HepG2 (cell line): ENCODE results near the gene TICAM2. TPM values are rescaled to one million over a fixed set of nuclear protein-coding genes. Genes with fewer than 3 reads are reported as not detected.

Experiments used
- ATAC-seq: fragments of 200-7000 bp; cut with Tn5 transposase; 3 replicates; pipeline ENCODE4 v1.9.1; 2020; ENCODE audit warnings: mild to moderate bottlenecking, moderate library complexity
- BruUV-seq: library from RNA; stranded (reverse); fragments of 400-500 nt; replicated peaks from 2 replicates; lab custom pipeline; 2021; lab: Mats Ljungman, UMichigan
- CTCF ChIA-PET: fragments of 300-600 bp; formaldehyde crosslinking; extraction: SDS; loops from one replicate; lab custom pipeline; 2021; ENCODE audit warnings: low total read pairs, inconsistent platforms, low intra/inter-chr PET ratio; lab: Yijun Ruan, JAX
- POLR2A ChIA-PET: fragments of 350-600 bp; sonication (Branson Sonifier 250); formaldehyde crosslinking; loops from one replicate; lab custom pipeline; 2020; ENCODE audit warnings: antibody characterized with exemption, inconsistent platforms; lab: Yijun Ruan, JAX
- DNase-seq: peaks from one replicate; pipeline ENCODE4 v3.0.0-alpha.2; 2015; ENCODE audit warnings: low spot score
- FAIRE-seq: peaks from 3 replicates; lab custom pipeline; 2011; peaks lifted over from hg19 to GRCh38; lab: Jason Lieb, UNC
- H2AFZ ChIP-seq: one replicate; pipeline ENCODE4 v1.6.1; 2011; ENCODE audit warnings: low read length, inconsistent platforms
- H3K27ac ChIP-seq: fragments of 300-600 bp; 3 replicates; pipeline ENCODE4 v1.8.0; 2011; ENCODE audit warnings: mixed run types, mild to moderate bottlenecking, mixed read lengths, low read length, inconsistent platforms; ENCODE audit not compliant: insufficient read depth; ENCODE audit errors: extremely low read length
- H3K27me3 ChIP-seq, 2 experiments: fragments of 200-600 bp in 1 of 2; 2 replicates in 1 of 2; 3 replicates in 1 of 2; pipeline versions ENCODE4 v1.6.0 to v1.8.0; 2011; ENCODE audit warnings: low read length in 2 of 2, mild to moderate bottlenecking in 2 of 2, moderate library complexity in 2 of 2, inconsistent platforms in 1 of 2; ENCODE audit not compliant: insufficient read depth in 2 of 2, control insufficient read depth in 1 of 2
- H3K36me3 ChIP-seq, 2 experiments: fragments of 200-600 bp in 1 of 2; replicated peaks in 1 of 2; 2 replicates in 1 of 2; 3 replicates in 1 of 2; pipeline versions ENCODE4 v1.5.1 to v1.8.0; 2011; ENCODE audit warnings: low read length in 2 of 2, inconsistent platforms in 1 of 2; ENCODE audit not compliant: insufficient read depth in 2 of 2, control insufficient read depth in 1 of 2
- H3K4me1 ChIP-seq: 2 replicates; pipeline ENCODE4 v1.5.1; 2012; ENCODE audit warnings: low read length, inconsistent platforms; ENCODE audit not compliant: insufficient read depth
- H3K4me2 ChIP-seq: 2 replicates; pipeline ENCODE4 v1.6.0; 2011; ENCODE audit warnings: low read depth, low read length, inconsistent platforms
- H3K4me3 ChIP-seq, 3 experiments: fragments of 200-600 bp in 1 of 3; sonication (generic), shearing (Covaris generic) in 1 of 3; replicated peaks in 1 of 3; 2 replicates each; pipeline ENCODE4 v1.5.1; 2011 to 2016; ENCODE audit warnings: low read length in 3 of 3, inconsistent platforms in 2 of 3, low read depth in 2 of 3, mild to moderate bottlenecking in 2 of 3, control low read depth in 1 of 3, mixed read lengths in 1 of 3; ENCODE audit not compliant: insufficient read depth in 1 of 3
- H3K79me2 ChIP-seq: one replicate; pipeline ENCODE4 v1.6.1; 2011; ENCODE audit warnings: low read length, inconsistent platforms; ENCODE audit not compliant: insufficient read depth
- H3K9ac ChIP-seq: 2 replicates; pipeline ENCODE4 v1.6.0; 2011; ENCODE audit warnings: mild to moderate bottlenecking, low read depth, low read length, inconsistent platforms; ENCODE audit not compliant: insufficient read depth
- H3K9me3 ChIP-seq: 2 replicates; pipeline ENCODE4 v1.5.1; 2012; ENCODE audit warnings: mild to moderate bottlenecking, low read length
- H4K20me1 ChIP-seq: 2 replicates; pipeline ENCODE4 v1.6.0; 2011; ENCODE audit warnings: inconsistent platforms, mild to moderate bottlenecking, low read length, moderate library complexity; ENCODE audit not compliant: insufficient read depth
- ETS1 ChIP-seq: sonication (generic); formaldehyde crosslinking; IDR thresholded peaks from 2 replicates; pipeline ENCODE4 v1.4.0; 2020; ENCODE audit warnings: missing genetic modification reagents
- FIP1L1 ChIP-seq: fragments of 200-400 bp; formaldehyde crosslinking; IDR thresholded peaks from 2 replicates; pipeline ENCODE4 v1.6.1; 2018; ENCODE audit warnings: low read depth, mild to moderate bottlenecking, low read length, moderate library complexity, borderline replicate concordance; ENCODE audit not compliant: insufficient read depth
- FOXA3 ChIP-seq: IDR thresholded peaks from 2 replicates; pipeline ENCODE4 v1.6.1; 2016; ENCODE audit warnings: missing genetic modification reagents, missing compliant biosample characterization
- MED13 ChIP-seq: sonication (generic); formaldehyde crosslinking; IDR thresholded peaks from 2 replicates; pipeline ENCODE4 v1.5.0; 2020; ENCODE audit warnings: missing genetic modification reagents
- MEIS2 ChIP-seq: sonication (generic); formaldehyde crosslinking; IDR thresholded peaks from 2 replicates; pipeline ENCODE4 v1.9.0; 2021; ENCODE audit warnings: mild to moderate bottlenecking, missing genetic modification reagents
- NFE2L2 ChIP-seq: fragments of 150-350 bp; IDR thresholded peaks from 2 replicates; pipeline ENCODE4 v1.6.1; 2014; ENCODE audit warnings: low read length
- TARDBP ChIP-seq: sonication (generic); formaldehyde crosslinking; IDR thresholded peaks from 2 replicates; pipeline ENCODE4 v1.8.0; 2022; ENCODE audit warnings: mild to moderate bottlenecking, missing genetic modification reagents
- TBX2 ChIP-seq: sonication (generic); formaldehyde crosslinking; IDR thresholded peaks from 2 replicates; pipeline ENCODE4 v1.5.0; 2020; ENCODE audit warnings: missing genetic modification reagents, mild to moderate bottlenecking, borderline replicate concordance
- ZNF33A ChIP-seq: sonication (generic); formaldehyde crosslinking; IDR thresholded peaks from 2 replicates; pipeline ENCODE4 v1.5.1; 2020; ENCODE audit warnings: missing genetic modification reagents, mild to moderate bottlenecking, moderate library complexity, borderline replicate concordance
- WGBS: methylation state at CpG from one replicate; pipeline ENCODE4 v1.1.6; 2017; ENCODE audit warnings: low lambda C conversion rate; 5-methylcytosine and 5-hydroxymethylcytosine counted together
- in situ Hi-C: cut with HindIII; loops from 2 replicates; pipeline ENCODE4 v1.10.0; 2017; ENCODE audit warnings: low pct_unique_long_range_greater_than_20kb; ENCODE audit not compliant: extremely low pct_ligation_motif_present
- intact Hi-C: fragments of 100-400 bp; cut with micrococcal nuclease; formaldehyde crosslinking; loops from one replicate; pipeline ENCODE4 v1.10.0; 2022; ENCODE audit not compliant: unreplicated experiment
- polyA plus RNA-seq, 8 experiments: library from polyadenylated mRNA; depleted of rRNA in 3 of 8; stranded (reverse) in 7 of 8; unstranded in 1 of 8; fragments of >200 nt; fragmentation: Illumina TruSeq in 4 of 8; extraction: Trizol in 4 of 8; gene quantifications; 2 replicates each; pipeline versions ENCODE4 v1.2.1 to v1.2.3, GENCODE V29; 2011 to 2016; ENCODE audit warnings: low read depth in 4 of 8, missing spikeins in 1 of 8, mixed read lengths in 1 of 8; ENCODE audit not compliant: insufficient read depth in 1 of 8
- total RNA-seq, 5 experiments: library from RNA; depleted of rRNA; stranded (reverse); fragments of >200 nt; fragmentation: Illumina TruSeq; extraction: Trizol; gene quantifications; 2 replicates each; pipeline ENCODE4 v1.2.3, GENCODE V29; 2016; ENCODE audit warnings: low read depth in 1 of 5

TICAM2 gene
- total and polyA plus RNA-seq, 2 of the 13 experiments (the other 11 are each of a cell fraction or from before 2014, with no cell fraction given): 0.04 TPM; not detected in 1

- ATAC-seq (no peak), FAIRE-seq (no peak), DNase-seq (no peak)
- no peaks in the 10 kb centered on the region for H3K9me3 ChIP-seq
- BruUV-seq: no TSS peak
- no peak overlapping the region for H2AFZ ChIP-seq
- intact Hi-C loops (no loop called here), in situ Hi-C loops (no loop called here)
- H3K27me3 ChIP-seq: peaks cover 0 to 3% of the 10 kb centered on the region in 2 experiments; a peak in 2 of 5 replicates
- no peak for TF ChIP-seq MED13 (CRISPR knock-in tag)
- TF ChIP-seq FIP1L1: no peak
- TF ChIP-seq ETS1: no peak
- TF ChIP-seq TARDBP (CRISPR knock-in tag): no peak
- no peak for TF ChIP-seq FOXA3 (CRISPR knock-in tag)
- TF ChIP-seq TBX2 (CRISPR knock-in tag): no peak
- TF ChIP-seq ZNF33A (CRISPR knock-in tag): no peak
- no peak for TF ChIP-seq MEIS2 (CRISPR knock-in tag)
- no peaks in the 10 kb centered on the region for H3K4me1 ChIP-seq
- H3K9ac ChIP-seq: no peak overlapping the region
- H3K4me2 ChIP-seq: no peak overlapping the region
- CTCF ChIA-PET: no interaction called here
- no peaks in the 10 kb centered on the region for H4K20me1 ChIP-seq
- H3K4me3 ChIP-seq: no peak overlapping the region
- H3K27ac ChIP-seq: no peak overlapping the region
- 5% methylated on average over 3 of the region's 3 CpGs for WGBS
- POLR2A ChIA-PET: no interaction called here
- H3K36me3 ChIP-seq: no peaks in the 10 kb centered on the region
- no peaks in the 10 kb centered on the region for H3K79me2 ChIP-seq
These were observed 23.6 kb downstream of the TICAM2 start for GRCh38 chr5:115578657-115579056.

- H3K27ac ChIP-seq: no peak overlapping the region
- no peak for FAIRE-seq
- no peak overlapping the region for H3K4me2 ChIP-seq
- no peaks in the 10 kb centered on the region for H4K20me1 ChIP-seq
- no peak for TF ChIP-seq NFE2L2
- no peaks in the 10 kb centered on the region for H3K79me2 ChIP-seq
- H3K36me3 ChIP-seq: no peaks in the 10 kb centered on the region
- POLR2A ChIA-PET: no interaction called here
- H3K27me3 ChIP-seq: peaks cover 0 to 3% of the 10 kb centered on the region in 2 experiments; a peak in 2 of 5 replicates
- no peak overlapping the region for H3K4me3 ChIP-seq
- no peak overlapping the region for H2AFZ ChIP-seq
- in situ Hi-C loops (no loop called here), intact Hi-C loops (no loop called here)
- no peaks in the 10 kb centered on the region for H3K9me3 ChIP-seq
- no peaks in the 10 kb centered on the region for H3K4me1 ChIP-seq
- 26% methylated on average over 6 of the region's 6 CpGs for WGBS
- no peak for ATAC-seq
- no peak overlapping the region for H3K9ac ChIP-seq
- CTCF ChIA-PET: no interaction called here
- no TSS peak for BruUV-seq
- no peak for DNase-seq
These were observed 24.5 kb downstream of the TICAM2 start for GRCh38 chr5:115577741-115578140.
